ENCODE measurements around the gene ICAM5. TPM values are rescaled to one million over a fixed set of nuclear protein-coding genes. Genes with fewer than 3 reads are reported as not detected.

The ICAM5 gene
- total RNA-seq, 6 donors from 2014 or later: 19.5 to 102 (median 27.2) TPM

DNA sequence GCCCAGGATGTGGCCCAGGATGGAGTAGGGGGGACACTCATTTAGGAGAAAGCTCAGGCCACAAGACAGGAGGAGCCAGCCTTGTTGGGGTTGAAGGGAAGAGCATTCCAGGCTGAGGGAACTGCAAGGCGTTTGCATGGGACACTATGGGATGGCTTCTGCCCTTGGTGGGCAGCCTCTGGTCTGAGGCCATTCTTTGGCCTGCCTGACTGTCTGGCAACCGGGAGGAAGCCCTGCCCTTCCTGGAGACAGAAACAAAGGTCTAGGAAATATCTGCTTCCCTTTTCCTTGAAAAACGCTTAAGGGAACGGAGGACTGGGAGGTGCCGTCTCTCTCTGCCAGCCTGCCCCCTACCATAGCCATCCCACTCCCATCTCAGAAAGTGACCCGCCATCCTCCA is 21.7 kb upstream of the ICAM5 start:
- peak in 1 of 2 donors; percentile 40 for DNase-seq
- Histone ChIP-seq H3K36me3 (peaks cover 0 to 5% (median 0%) of the 10 kb centered on the region in 4 donors), H3K4me1 (peaks cover 31 to 57% (median 41%) of the 10 kb centered on the region in 4 donors), H3K4me3 (no peak overlapping the region), H3K9me3 (no peaks in the 10 kb centered on the region), H3K27ac (peak overlapping the region; percentile 94 to 98 (median 98)), H3K27me3 (no peaks in the 10 kb centered on the region)
- WGBS, 2 donors: 47 to 80% methylated on average over 1 to 6 of the region's 6 CpGs
- TF ChIP-seq POLR2A (IDR thresholded peaks at IDR 0.05) (peak in 1 of 4 donors; percentile 26), CTCF (IDR thresholded peaks at IDR 0.05) (no peak), POLR2AphosphoS5 (IDR thresholded peaks at IDR 0.05) (peak in 1 of 2 donors; percentile 61), EP300 (IDR thresholded peaks at IDR 0.05) (peak in 1 of 4 donors; percentile 53)
- no peak for ATAC-seq (ENCODE audit: low FRiP score in 2 of 2)

DNA sequence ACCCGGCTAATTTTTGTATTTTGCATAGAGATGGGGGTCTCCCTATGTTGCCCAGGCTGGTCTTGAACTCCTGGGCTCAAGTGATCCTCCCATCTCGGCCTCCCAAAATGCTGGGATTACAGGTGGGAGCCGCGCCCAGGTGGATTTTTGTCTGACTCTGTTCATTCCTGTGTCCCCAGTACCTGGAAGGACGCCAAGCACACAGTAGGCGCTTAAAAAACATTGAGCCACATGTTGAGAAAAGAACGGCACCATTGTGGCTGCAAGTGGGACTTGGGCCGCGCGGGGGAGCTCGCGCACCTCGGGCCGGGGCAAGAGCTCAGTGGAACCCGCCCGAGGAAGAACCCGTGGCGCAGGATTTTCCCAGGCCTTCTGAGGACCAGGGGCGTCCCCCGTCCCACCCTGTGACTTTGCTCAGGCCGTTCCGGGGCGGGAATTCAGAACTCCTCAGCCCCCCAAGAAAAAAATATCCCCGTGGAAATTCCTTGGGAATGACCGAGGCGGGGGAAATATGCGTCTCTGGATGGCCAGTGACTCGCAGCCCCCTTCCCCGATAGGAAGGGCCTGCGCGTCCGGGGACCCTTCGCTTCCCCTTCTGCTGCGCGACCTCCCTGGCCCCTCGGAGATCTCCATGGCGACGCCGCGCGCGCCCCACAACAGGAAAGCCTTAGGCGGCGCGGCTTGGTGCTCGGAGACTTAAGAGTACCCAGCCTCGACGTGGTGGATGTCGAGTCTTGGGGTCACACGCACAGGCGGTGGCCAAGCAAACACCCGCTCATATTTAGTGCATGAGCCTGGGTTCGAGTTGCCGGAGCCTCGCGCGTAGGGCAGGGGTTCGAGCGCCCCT is 20.2 kb upstream of the ICAM5 start:
- H3K36me3 ChIP-seq: peaks cover 0 to 13% (median 3%) of the 10 kb centered on the region in 4 donors
- TF ChIP-seq EP300 (IDR thresholded peaks at IDR 0.05) (peak in 2 of 4 donors; percentile 22 to 79), POLR2A (IDR thresholded peaks at IDR 0.05) (peak in 2 of 4 donors; percentile 6 to 28), POLR2AphosphoS5 (IDR thresholded peaks at IDR 0.05) (peak in 1 of 2 donors; percentile 46), CTCF (IDR thresholded peaks at IDR 0.05) (peak; percentile 89 to 97 (median 94))
- no peaks in the 10 kb centered on the region for H3K27me3 ChIP-seq
- H3K4me3 ChIP-seq: peak overlapping the region; percentile 59 to 74 (median 60)
- WGBS, 2 donors: 3 to 9% methylated on average over 24 of the region's 59 CpGs
- H3K4me1 ChIP-seq: peaks cover 41 to 71% (median 48%) of the 10 kb centered on the region in 4 donors
- H3K9me3 ChIP-seq: no peaks in the 10 kb centered on the region
- ATAC-seq (ENCODE audit: low FRiP score in 2 of 2) (peak; percentile 90 to 91), DNase-seq (peak; percentile 93 to 99)
- peak overlapping the region; percentile 94 to 98 (median 98) for H3K27ac ChIP-seq

DNA sequence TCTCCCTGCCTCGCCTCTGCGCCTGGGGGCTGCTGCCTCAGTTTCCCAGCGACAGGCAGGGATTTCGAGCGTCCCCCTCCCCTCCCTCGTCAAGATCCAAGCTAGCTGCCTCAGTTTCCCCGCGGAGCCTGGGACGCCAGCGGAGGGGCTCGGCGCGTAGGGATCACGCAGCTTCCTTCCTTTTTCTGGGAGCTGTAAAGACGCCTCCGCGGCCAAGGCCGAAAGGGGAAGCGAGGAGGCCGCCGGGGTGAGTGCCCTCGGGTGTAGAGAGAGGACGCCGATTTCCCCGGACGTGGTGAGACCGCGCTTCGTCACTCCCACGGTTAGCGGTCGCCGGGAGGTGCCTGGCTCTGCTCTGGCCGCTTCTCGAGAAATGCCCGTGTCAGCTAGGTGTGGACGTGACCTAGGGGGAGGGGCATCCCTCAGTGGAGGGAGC is 19.6 kb upstream of the ICAM5 start:
- no peak for TF ChIP-seq POLR2A (IDR thresholded peaks at IDR 0.05)
- peak in 1 of 2 donors; percentile 1 for TF ChIP-seq POLR2AphosphoS5 (IDR thresholded peaks at IDR 0.05)
- 0% methylated on average over 1 to 23 of the region's 37 CpGs for WGBS, 2 donors
- peak; percentile 90 to 92 for DNase-seq
- Histone ChIP-seq H3K27me3 (no peaks in the 10 kb centered on the region), H3K9me3 (no peaks in the 10 kb centered on the region), H3K27ac (peak overlapping the region; percentile 94 to 98 (median 98)), H3K4me3 (peak overlapping the region; percentile 59 to 74 (median 60)), H3K4me1 (peaks cover 45 to 78% (median 48%) of the 10 kb centered on the region in 4 donors), H3K36me3 (peaks cover 0 to 19% (median 9%) of the 10 kb centered on the region in 4 donors)
- peak; percentile 83 to 84 for ATAC-seq (ENCODE audit: low FRiP score in 2 of 2)

DNA sequence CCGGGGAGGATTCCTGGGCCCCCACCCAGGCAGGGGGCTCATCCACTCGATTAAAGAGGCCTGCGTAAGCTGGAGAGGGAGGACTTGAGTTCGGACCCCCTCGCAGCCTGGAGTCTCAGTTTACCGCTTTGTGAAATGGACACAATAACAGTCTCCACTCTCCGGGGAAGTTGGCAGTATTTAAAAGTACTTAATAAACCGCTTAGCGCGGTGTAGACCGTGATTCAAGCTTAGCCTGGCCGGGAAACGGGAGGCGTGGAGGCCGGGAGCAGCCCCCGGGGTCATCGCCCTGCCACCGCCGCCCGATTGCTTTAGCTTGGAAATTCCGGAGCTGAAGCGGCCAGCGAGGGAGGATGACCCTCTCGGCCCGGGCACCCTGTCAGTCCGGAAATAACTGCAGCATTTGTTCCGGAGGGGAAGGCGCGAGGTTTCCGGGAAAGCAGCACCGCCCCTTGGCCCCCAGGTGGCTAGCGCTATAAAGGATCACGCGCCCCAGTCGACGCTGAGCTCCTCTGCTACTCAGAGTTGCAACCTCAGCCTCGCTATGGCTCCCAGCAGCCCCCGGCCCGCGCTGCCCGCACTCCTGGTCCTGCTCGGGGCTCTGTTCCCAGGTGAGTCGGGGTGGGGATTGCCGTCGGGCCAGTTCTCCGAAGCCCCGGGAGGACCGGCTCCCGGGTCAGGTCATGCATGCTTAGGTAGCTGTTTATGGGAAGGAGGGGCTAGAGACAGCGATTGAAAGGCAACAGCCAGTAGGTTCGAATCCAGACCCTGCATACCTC is 18.9 kb upstream of the ICAM5 start, which contains the start of gene ICAM1:
TSS of gene ICAM1 (plus strand) at position 505 of the 779 bp plus-strand sequence. CDS start at position 545, 40 bp downstream.
- peaks cover 0 to 25% (median 12%) of the 10 kb centered on the region in 4 donors for H3K36me3 ChIP-seq

More for the DNA sequence above, 18.9 kb upstream of the ICAM5 start, which contains the start of gene ICAM1:
- Histone ChIP-seq H3K9me3 (no peaks in the 10 kb centered on the region), H3K4me1 (peaks cover 41 to 84% (median 49%) of the 10 kb centered on the region in 4 donors), H3K27ac (peak within 1 kb of the TSS; percentile 94 to 98 (median 98)), H3K4me3 (peak within 1 kb of the TSS; percentile 59 to 74 (median 60)), H3K27me3 (no peaks in the 10 kb centered on the region)
- DNase-seq: peak; percentile 93 to 94
- peak; percentile 93 to 100 (median 95) for TF ChIP-seq EP300 (IDR thresholded peaks at IDR 0.05)
- TF ChIP-seq CTCF (IDR thresholded peaks at IDR 0.05): peak in 5 of 6 experiments; percentile 11 to 64 (median 58)
- peak; percentile 75 to 96 (median 92) for TF ChIP-seq POLR2A (IDR thresholded peaks at IDR 0.05)
- peak; percentile 99 for TF ChIP-seq POLR2AphosphoS5 (IDR thresholded peaks at IDR 0.05)
- peak; percentile 83 to 88 for ATAC-seq (ENCODE audit: low FRiP score in 2 of 2)
- WGBS, 2 donors: 0 to 3% methylated on average over 24 of the region's 51 CpGs

Data from upper lobe of left lung (tissue), 6 donors.